HG03280 (cell line): Measurements from ENCODE around the gene SLC7A4.
A peak's percentile ranks its signal among the peaks of the same experiment; 100 is the strongest.
"Not testable (repeated sequence)": the region's sequence is repeated elsewhere in the genome, so short reads cannot be mapped to it uniquely, and the experiment has no call there.

ENCODE experiments used
- ATAC-seq: cut with Tn5 transposase; IDR thresholded peaks from one replicate; pipeline ENCODE4 v1.9.1; 2021; ENCODE audit warnings: mild to moderate bottlenecking, moderate library complexity; ENCODE audit not compliant: unreplicated experiment

SLC7A4 gene

GRCh38 chr22:21064917-21065864 is 32.8 kb upstream of the SLC7A4 start:
- ATAC-seq = no peak

GRCh38 chr22:21064425-21064824 is 32.1 kb upstream of the SLC7A4 start:
- ATAC-seq = not testable (repeated sequence)

GRCh38 chr22:21061660-21062321 is 29.4 kb upstream of the SLC7A4 start:
- not testable (repeated sequence) for ATAC-seq

GRCh38 chr22:21060363-21060762 is 28.0 kb upstream of the SLC7A4 start:
- not testable (repeated sequence) for ATAC-seq

- no peak for ATAC-seq
Measured at GRCh38 chr22:21055880-21056319, 23.5 kb upstream of the SLC7A4 start.

- ATAC-seq = no peak
Measured at GRCh38 chr22:21055564-21055834, 23.1 kb upstream of the SLC7A4 start.

GRCh38 chr22:21054714-21055563 is 22.6 kb upstream of the SLC7A4 start:
- ATAC-seq = no peak

- no peak for ATAC-seq
Measured at GRCh38 chr22:21054046-21054713, 21.8 kb upstream of the SLC7A4 start.

- ATAC-seq = no peak
Measured at GRCh38 chr22:21052715-21053459, 20.5 kb upstream of the SLC7A4 start.

- ATAC-seq = no peak
Measured at GRCh38 chr22:21051831-21052400, 19.6 kb upstream of the SLC7A4 start.

- no peak for ATAC-seq
Measured at GRCh38 chr22:21051145-21051830, 18.9 kb upstream of the SLC7A4 start.

GRCh38 chr22:21048965-21049364 is 16.6 kb upstream of the SLC7A4 start:
- not testable (repeated sequence) for ATAC-seq

GRCh38 chr22:21048448-21048847 is 16.1 kb upstream of the SLC7A4 start:
- ATAC-seq = not testable (repeated sequence)

- no peak for ATAC-seq
Measured at GRCh38 chr22:21047730-21048129, 15.4 kb upstream of the SLC7A4 start.

- ATAC-seq = no peak
Measured at GRCh38 chr22:21047035-21047661, 14.8 kb upstream of the SLC7A4 start.

- peak; percentile 86 for ATAC-seq
Measured at GRCh38 chr22:21045585-21046294, 13.4 kb upstream of the SLC7A4 start, which contains the start of gene LRRC74B. LRRC74B (plus strand) TSS chr22:21045946; CDS start chr22:21045987, 41 bp downstream.

GRCh38 chr22:21044931-21045584 is 12.7 kb upstream of the SLC7A4 start:
- no peak for ATAC-seq
